GM19238 (cell line): ENCODE results near the gene NBAS.

Source experiments
- DNase-seq: peaks from one replicate; pipeline ENCODE4 v3.0.0; 2011; ENCODE audit warnings: low spot score; ENCODE audit not compliant: insufficient read length

The NBAS gene

DNA sequence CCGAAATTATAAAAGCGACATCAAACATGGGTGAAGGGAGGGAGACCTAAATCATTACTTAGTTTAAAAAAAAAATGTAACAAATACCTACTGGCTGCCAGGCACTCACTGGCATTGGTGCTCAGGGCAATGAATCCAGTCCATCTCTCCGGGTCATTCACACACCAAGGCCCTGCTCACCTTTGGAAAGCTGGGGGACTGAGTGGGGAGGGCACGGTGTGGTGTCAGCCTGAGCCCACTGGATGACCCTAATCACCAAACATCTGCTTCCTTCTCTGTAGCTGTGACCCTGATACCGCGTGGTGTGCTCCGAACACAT, 30.2 kb upstream of the NBAS start:
- no peak for DNase-seq

DNA sequence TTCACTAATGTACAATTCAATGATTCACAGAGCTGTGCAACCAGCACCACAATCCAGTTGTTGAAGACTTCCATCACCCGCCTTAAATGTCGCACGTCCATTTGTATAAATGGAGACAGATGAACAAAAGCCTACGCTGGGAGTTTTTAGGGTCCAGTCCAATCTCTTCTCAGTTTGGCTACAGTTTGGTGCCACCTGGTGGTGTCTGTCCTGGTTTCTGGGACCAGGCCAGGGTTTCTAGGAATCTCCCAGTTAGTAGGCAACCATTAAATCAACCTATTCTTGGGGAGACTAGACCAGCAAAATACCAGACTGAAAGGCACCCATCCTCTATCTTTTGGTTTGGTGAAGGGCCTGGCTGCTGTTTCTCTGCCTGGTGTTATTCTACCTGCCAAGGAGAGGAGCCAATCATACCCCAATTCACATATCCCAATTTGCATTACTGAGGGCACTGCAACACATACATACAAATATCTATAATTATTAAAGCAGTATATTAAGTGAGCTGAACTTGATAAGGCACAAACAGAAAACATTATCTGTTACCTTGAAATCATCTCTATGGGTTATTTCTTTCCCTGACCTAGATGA, 27.3 kb upstream of the NBAS start:
- DNase-seq = no peak

DNA sequence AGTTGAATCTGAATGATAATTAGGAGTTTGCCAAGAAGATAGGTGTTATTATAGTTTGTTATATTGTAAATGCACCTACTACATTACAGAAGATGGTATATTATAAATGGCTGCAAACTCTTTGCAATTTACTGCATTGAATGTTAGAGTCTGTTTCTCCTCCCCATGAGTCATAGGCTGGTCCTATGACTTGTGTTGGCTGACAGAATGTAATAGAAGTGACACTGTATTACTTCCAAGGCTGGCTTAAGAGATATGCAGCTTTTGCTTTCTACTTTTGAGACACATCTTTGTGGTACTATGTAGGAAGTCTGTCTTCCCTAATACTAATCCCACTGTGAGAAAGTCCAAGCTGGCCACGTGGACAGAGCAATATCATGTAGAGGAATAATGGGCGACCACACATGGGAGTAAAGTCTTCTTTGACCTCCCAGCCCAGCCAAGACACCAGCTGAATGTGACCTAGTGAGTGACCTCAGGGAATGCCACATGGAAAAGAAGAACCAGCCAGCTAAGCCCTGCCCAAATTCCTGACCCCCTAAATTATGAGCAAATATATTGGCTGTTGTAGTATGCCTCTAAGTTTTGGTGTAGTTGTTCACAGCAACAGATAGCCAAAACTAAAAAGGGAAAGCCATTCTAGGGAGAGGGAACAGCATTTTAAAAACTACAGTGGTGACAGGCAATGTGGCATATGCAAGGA, 23.8 kb upstream of the NBAS start:
- no peak for DNase-seq

DNA sequence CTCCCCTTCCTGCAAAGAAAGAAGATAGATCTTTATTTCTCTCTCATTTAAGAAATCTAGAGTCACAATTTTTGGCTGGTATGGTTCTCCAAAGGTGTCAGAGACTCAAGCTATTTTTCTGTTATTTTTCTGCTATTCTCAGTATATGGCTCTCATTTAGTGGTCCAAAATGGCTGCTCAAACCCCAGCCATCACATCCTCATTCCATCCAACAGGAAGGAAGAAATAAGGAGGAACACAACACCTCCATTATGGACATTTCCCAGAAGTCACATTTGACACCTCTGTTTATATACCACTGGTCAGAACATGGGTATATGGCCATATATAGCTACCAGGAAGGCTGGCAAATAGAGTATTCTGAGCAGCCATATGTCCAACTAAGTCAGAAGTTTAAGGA, 23.2 kb upstream of the NBAS start:
- no peak for DNase-seq

DNA sequence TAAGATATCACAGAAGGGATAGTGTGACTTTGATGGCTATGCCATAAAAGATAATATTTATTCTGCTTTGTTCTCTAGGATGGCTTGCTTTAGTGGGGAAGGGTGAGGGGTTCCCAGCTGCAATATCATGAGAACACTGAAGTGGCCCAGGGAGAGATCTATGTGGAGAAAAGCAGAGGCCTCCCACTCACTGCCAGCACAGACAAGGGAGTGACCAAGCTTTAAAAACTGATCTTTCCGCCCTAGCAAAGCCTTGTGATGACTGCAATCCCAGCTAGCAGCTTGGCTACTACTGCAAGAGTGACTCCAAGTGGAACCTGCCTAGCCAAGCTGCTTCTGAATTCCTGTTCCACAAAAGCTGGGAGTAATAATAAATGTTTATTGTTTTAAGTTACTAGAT, 22.7 kb upstream of the NBAS start:
- DNase-seq = no peak

DNA sequence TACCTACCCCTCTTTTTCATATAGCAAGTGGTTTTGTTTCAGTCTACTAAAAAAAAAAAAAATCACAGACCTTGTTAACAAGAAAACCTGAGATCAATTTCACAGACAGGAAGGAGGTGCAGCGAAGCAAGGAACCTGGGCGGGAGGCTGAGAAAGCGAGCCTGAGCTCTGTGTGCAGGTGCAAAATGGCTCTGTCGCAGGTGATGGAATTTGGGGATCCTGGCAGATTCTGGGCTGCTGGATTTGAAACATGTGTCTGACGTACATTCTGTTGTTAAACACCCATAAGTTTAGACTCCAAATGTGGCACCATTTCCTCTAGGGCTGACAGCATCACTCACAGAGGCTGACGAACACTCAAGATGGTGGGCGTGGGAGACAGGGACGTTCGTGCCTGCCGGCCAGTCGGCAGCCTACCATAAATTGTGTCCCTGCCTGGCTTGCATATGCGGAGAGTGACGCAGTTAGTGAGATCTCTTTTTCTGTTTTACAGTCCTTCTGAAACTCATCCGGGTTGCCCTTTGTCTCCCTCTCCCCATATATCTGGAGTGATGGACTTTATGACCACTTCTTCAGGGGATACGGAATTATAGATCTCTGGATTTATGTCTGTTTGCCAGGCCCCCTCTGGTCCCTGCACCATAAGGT, 21.7 kb upstream of the NBAS start:
- DNase-seq = no peak

DNA sequence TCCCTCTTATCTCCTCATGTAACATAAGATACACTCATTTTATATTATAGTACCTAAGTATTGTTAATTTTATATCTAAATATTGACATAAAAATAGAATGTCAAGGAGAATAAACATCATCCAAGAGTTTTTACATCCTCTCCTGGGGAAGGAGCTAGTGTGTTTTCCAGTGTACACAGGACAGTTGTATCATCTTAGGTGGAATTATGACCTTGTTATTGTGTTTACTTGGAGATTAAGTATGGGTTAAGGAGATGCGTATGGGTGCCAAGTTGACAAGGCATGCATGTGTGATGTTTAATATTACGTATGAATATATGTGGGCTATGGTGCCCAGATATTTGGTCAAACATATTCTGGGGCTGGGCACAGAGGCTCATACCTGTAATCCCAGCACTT, 19.3 kb upstream of the NBAS start:
- no peak for DNase-seq

GRCh38 chr2:15579641-15580040, 18.5 kb upstream of the NBAS start:
- no peak for DNase-seq

DNA sequence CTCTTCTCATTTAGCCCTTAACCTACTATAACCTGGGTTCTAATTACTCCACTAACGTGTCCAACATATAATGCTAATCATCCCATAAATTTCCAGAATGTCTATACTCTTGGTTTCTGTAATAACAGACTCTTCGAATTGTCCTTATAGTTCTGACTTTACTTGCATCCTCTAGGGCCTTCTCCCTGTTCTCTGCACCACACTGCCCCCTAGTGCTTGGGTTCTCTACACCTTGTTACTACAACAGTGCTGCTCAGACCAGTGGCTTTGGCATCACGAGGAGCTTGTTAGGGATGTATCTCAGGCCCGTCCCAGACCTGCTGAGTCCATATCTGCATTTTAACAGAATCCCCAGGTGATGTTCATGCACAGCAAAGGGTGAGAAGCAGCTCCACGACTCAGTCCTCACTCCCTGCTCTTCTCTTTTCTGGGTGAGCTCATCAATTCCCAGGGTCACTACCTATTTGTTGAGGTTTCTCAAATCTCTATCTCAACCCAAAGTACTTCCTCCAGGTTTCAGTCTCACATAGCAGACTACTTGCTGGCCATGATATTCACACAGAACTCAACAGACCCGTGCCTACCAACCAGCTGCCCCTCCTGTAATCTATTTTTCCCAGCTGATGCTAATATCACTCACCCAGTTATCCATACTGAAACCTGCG, 16.1 kb upstream of the NBAS start:
- no peak for DNase-seq

- no peak for DNase-seq
Measured at GRCh38 chr2:15571729-15572128, 10.6 kb upstream of the NBAS start.

GRCh38 chr2:15570104-15570503, 9.0 kb upstream of the NBAS start:
- no peak for DNase-seq

GRCh38 chr2:15568874-15569273, 7.7 kb upstream of the NBAS start:
- DNase-seq = no peak

DNA sequence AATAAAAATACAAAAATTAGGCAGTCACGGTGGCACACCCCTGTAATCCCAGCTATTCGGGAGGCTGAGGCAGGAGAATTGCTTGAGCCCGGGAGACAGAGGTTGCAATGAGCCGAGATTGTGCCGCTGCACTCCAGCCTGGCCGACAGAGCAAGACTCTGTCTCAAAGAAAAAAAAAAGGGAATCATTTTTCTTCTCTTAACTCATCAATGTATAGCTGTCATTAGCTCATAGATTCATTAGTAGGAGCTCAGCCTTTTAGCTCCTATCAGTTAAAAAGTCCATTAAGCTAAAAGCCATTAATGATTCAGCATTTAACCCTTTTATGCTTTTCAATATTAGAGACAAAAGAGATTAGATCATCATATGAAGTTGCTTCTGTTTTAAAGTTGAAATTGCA, 5.8 kb upstream of the NBAS start:
- DNase-seq = no peak

DNA sequence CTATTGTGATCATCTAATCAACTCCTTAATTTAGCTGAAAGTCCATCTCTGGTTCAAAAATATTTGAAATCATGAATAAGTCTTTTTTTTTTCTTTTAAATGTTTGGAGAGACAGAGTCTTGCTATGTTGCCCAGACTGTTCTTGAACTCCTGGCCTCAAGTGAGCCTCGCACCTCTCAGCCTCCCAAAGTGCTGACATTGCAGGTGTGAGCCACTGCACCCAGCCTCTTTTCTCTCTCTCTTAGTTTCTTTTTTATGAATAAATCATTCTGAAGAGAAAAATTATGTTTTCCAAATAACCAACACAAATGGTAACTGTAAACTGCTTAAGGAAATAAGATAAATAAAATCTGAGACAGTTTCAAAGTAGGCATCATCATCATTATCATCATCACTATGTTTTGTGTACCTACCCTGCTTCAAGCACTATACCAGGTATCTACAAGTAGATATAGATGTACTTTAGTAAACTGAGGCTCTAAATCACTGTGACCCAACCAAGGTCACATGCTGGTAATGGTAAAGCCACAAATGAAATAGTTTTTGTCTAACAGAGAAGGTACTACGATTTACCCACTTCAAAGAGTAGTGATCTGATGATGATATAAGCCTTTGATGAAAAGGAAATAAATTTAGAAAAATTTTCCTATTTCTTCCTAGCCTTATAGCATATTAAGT, 5.0 kb upstream of the NBAS start:
- no peak for DNase-seq

DNA sequence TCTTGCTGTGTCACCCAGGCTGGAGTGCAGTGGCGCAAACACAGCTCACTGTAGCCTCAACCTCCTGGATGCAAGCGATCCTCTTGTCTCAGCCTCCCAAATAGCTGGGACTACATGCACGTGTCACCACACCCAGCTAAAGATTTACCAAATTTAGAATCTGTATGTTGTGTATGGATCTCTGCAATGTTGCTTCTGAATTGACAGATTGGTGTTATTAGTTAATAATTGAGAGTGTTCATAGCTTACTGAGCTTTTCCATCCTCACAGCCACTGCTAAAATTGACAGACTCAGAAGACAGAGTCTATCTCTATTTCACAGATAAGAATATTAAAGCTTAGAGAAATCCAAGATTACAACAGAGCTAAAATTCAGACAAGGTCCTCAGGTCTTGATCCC, 4.3 kb upstream of the NBAS start:
- DNase-seq = no peak

- no peak for DNase-seq
Measured at GRCh38 chr2:15563227-15564100, 2.3 kb upstream of the NBAS start.

- DNase-seq = no peak
Measured at GRCh38 chr2:15562354-15563031, 1.4 kb upstream of the NBAS start.

- no peak for DNase-seq
Measured at GRCh38 chr2:15561574-15562344, 625 bp upstream of the NBAS start.

- DNase-seq = no peak
Measured at GRCh38 chr2:15560140-15560987, 770 bp downstream of the NBAS start.
